Ishikawa (cell line): Measurements from ENCODE around the gene HS6ST2.

Experiments
- EP300 ChIP-seq: IDR thresholded peaks from 2 replicates; pipeline ENCODE4 v1.6.1; 2012; ENCODE audit warnings: borderline replicate concordance
- YY1 ChIP-seq: IDR thresholded peaks from 2 replicates; pipeline ENCODE4 v1.6.1; 2012; ENCODE audit warnings: low read depth

GRCh38 chrX:132999209-132999608, 40.8 kb upstream of the HS6ST2 start:
- TF ChIP-seq YY1: no peak
- no peak for TF ChIP-seq EP300
